NCI-H1048 (cell line): Measurements from ENCODE around the gene ZFPM1.
"Not testable (repeated sequence)": the region's sequence is repeated elsewhere in the genome, so short reads cannot be mapped to it uniquely, and the experiment has no call there.

Experiments
- DNase-seq: peaks from one replicate; lab custom pipeline; 2025; lab: John Stamatoyannopoulos, UW

Gene ZFPM1

GRCh38 chr16:88466175-88466862, 13.2 kb downstream of the ZFPM1 start:
- no peak for DNase-seq

GRCh38 chr16:88466949-88467348, 13.9 kb downstream of the ZFPM1 start:
- DNase-seq, result no peak

- no peak for DNase-seq
Measured at GRCh38 chr16:88467541-88467944, 14.5 kb downstream of the ZFPM1 start.

GRCh38 chr16:88468275-88469129, 15.4 kb downstream of the ZFPM1 start:
- DNase-seq, result no peak

GRCh38 chr16:88469615-88470395, 16.7 kb downstream of the ZFPM1 start:
- no peak for DNase-seq

GRCh38 chr16:88470396-88470680, 17.3 kb downstream of the ZFPM1 start:
- DNase-seq, result not testable (repeated sequence)

- DNase-seq, result not testable (repeated sequence)
Measured at GRCh38 chr16:88470696-88471095, 17.6 kb downstream of the ZFPM1 start.

- DNase-seq, result no peak
Measured at GRCh38 chr16:88471115-88471514, 18.0 kb downstream of the ZFPM1 start.

- no peak for DNase-seq
Measured at GRCh38 chr16:88471575-88471974, 18.5 kb downstream of the ZFPM1 start.

- DNase-seq, result no peak
Measured at GRCh38 chr16:88472069-88472468, 19.0 kb downstream of the ZFPM1 start.

GRCh38 chr16:88472637-88473205, 19.6 kb downstream of the ZFPM1 start:
- DNase-seq, result no peak

GRCh38 chr16:88473666-88474534, 20.8 kb downstream of the ZFPM1 start:
- no peak for DNase-seq

GRCh38 chr16:88475037-88475436, 22.0 kb downstream of the ZFPM1 start:
- DNase-seq, result no peak

GRCh38 chr16:88476203-88476602, 23.1 kb downstream of the ZFPM1 start:
- no peak for DNase-seq

GRCh38 chr16:88476817-88477397, 23.8 kb downstream of the ZFPM1 start:
- no peak for DNase-seq

- DNase-seq, result no peak
Measured at GRCh38 chr16:88477631-88478519, 24.8 kb downstream of the ZFPM1 start.

- DNase-seq, result no peak
Measured at GRCh38 chr16:88478889-88479792, 26.1 kb downstream of the ZFPM1 start.

GRCh38 chr16:88479793-88480760, 27.0 kb downstream of the ZFPM1 start:
- DNase-seq, result no peak
